Neural progenitor cell (in vitro differentiated cells): ENCODE data around the gene CDC14A. TPM values are rescaled to one million over a fixed set of nuclear protein-coding genes. Genes with fewer than 3 reads are reported as not detected.

Experiments
- DNase-seq: peaks from one replicate; pipeline ENCODE4 v3.0.0-alpha.2; 2016; ENCODE audit warnings: low spot score
- H2AFZ ChIP-seq: fragments of 200-600 bp; sonication (generic); replicated peaks from 2 replicates; pipeline ENCODE4 v1.6.1; 2016; ENCODE audit warnings: antibody characterized with exemption
- H3F3A ChIP-seq: fragments of 200-600 bp; sonication (generic); 2 replicates; pipeline ENCODE4 v1.6.1; 2016; ENCODE audit warnings: antibody characterized with exemption, low read depth
- H3K27ac ChIP-seq: fragments of 200-600 bp; sonication (generic); 2 replicates; pipeline ENCODE4 v1.5.1; 2016; ENCODE audit warnings: mild to moderate bottlenecking
- H3K27me3 ChIP-seq: fragments of 200-600 bp; sonication (generic); 2 replicates; pipeline ENCODE4 v1.6.1; 2016; ENCODE audit warnings: mild to moderate bottlenecking, moderate library complexity
- H3K36me3 ChIP-seq: fragments of 200-600 bp; sonication (generic); 2 replicates; pipeline ENCODE4 v1.5.1; 2016
- H3K4me1 ChIP-seq: fragments of 200-600 bp; sonication (generic); 2 replicates; pipeline ENCODE4 v1.6.1; 2016; ENCODE audit warnings: mixed run types
- H3K4me2 ChIP-seq: fragments of 200-600 bp; sonication (generic); 2 replicates; pipeline ENCODE4 v1.6.1; 2016
- H3K4me3 ChIP-seq: fragments of 200-600 bp; sonication (generic); 2 replicates; pipeline ENCODE4 v1.5.1; 2016
- H3K79me2 ChIP-seq: fragments of 200-600 bp; sonication (generic); 2 replicates; pipeline ENCODE4 v1.6.1; 2016; ENCODE audit warnings: low read depth
- H3K9ac ChIP-seq: fragments of 200-600 bp; sonication (generic); 2 replicates; pipeline ENCODE4 v1.6.1; 2016
- H3K9me3 ChIP-seq: fragments of 200-600 bp; sonication (generic); 2 replicates; pipeline ENCODE4 v1.5.1; 2016; ENCODE audit warnings: low read depth
- H4K20me1 ChIP-seq: fragments of 200-600 bp; sonication (generic); 2 replicates; pipeline ENCODE4 v1.6.1; 2016; ENCODE audit warnings: low read depth
- H3K27ac Mint-ChIP-seq: 3 replicates; pipeline ENCODE4 v1.8.0; 2021; ENCODE audit warnings: mixed read lengths
- H3K27me3 Mint-ChIP-seq: 2 replicates; pipeline ENCODE4 v1.8.0; 2022; ENCODE audit warnings: low read depth, mild to moderate bottlenecking, inconsistent platforms, moderate library complexity, mixed read lengths; ENCODE audit not compliant: insufficient read depth
- H3K36me3 Mint-ChIP-seq: 3 replicates; pipeline ENCODE4 v1.8.0; 2021; ENCODE audit warnings: mixed read lengths
- H3K4me1 Mint-ChIP-seq: 3 replicates; pipeline ENCODE4 v1.8.0; 2021; ENCODE audit warnings: mixed read lengths
- H3K4me3 Mint-ChIP-seq: 3 replicates; pipeline ENCODE4 v1.8.0; 2021; ENCODE audit warnings: mild to moderate bottlenecking, moderate library complexity, mixed read lengths
- H3K9me3 Mint-ChIP-seq: 3 replicates; pipeline ENCODE4 v1.8.0; 2020; ENCODE audit warnings: mixed read lengths
- EZH2 ChIP-seq: fragments of 200-600 bp; sonication (generic); IDR thresholded peaks from 2 replicates; pipeline ENCODE4 v1.6.1; 2017; ENCODE audit warnings: antibody characterized with exemption, mild to moderate bottlenecking, moderate library complexity
- EZH2phosphoT487 ChIP-seq: fragments of 200-600 bp; sonication (generic); IDR thresholded peaks from 2 replicates; pipeline ENCODE4 v1.6.1; 2017; ENCODE audit warnings: antibody characterized with exemption
- total RNA-seq: library from RNA; depleted of rRNA; stranded (reverse); fragments of >200 nt; gene quantifications from 2 replicates; pipeline ENCODE4 v1.2.3, GENCODE V29; 2015; ENCODE audit warnings: low replicate concordance
- TF ChIP-seq, protein P1 (sequence below): fragments of 200-600 bp; sonication (generic); IDR thresholded peaks from 2 replicates; pipeline ENCODE4 v1.5.1; 2017; ENCODE audit warnings: antibody characterized with exemption, mild to moderate bottlenecking

CDC14A gene
- total RNA-seq, 1 donor from 2014 or later, result 37.0 TPM

- no peak for TF ChIP-seq EZH2
- TF ChIP-seq EZH2phosphoT487, result no peak
- TF ChIP-seq, protein P1, sequence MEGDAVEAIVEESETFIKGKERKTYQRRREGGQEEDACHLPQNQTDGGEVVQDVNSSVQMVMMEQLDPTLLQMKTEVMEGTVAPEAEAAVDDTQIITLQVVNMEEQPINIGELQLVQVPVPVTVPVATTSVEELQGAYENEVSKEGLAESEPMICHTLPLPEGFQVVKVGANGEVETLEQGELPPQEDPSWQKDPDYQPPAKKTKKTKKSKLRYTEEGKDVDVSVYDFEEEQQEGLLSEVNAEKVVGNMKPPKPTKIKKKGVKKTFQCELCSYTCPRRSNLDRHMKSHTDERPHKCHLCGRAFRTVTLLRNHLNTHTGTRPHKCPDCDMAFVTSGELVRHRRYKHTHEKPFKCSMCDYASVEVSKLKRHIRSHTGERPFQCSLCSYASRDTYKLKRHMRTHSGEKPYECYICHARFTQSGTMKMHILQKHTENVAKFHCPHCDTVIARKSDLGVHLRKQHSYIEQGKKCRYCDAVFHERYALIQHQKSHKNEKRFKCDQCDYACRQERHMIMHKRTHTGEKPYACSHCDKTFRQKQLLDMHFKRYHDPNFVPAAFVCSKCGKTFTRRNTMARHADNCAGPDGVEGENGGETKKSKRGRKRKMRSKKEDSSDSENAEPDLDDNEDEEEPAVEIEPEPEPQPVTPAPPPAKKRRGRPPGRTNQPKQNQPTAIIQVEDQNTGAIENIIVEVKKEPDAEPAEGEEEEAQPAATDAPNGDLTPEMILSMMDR, result no peak
- H3K79me2 ChIP-seq, result peaks cover 29% of the 10 kb centered on the region
- peak overlapping the region; percentile 74 for H3K27ac ChIP-seq
- H3F3A ChIP-seq, result peaks cover 38% of the 10 kb centered on the region
- H2AFZ ChIP-seq, result no peak overlapping the region
- peaks cover 4% of the 10 kb centered on the region for H3K36me3 ChIP-seq
- no peak overlapping the region for H3K9ac ChIP-seq
- H3K4me1 Mint-ChIP-seq, result no peaks in the 10 kb centered on the region
- no peak overlapping the region for H3K27ac Mint-ChIP-seq
- no peaks in the 10 kb centered on the region for H3K9me3 Mint-ChIP-seq
- no peak overlapping the region for H3K4me3 Mint-ChIP-seq
- peaks cover 11% of the 10 kb centered on the region for H4K20me1 ChIP-seq
- H3K9me3 ChIP-seq, result no peaks in the 10 kb centered on the region
- no peak overlapping the region for H3K4me3 ChIP-seq
- DNase-seq, result peak; percentile 66
- H3K36me3 Mint-ChIP-seq, result peaks cover 10% of the 10 kb centered on the region
- no peaks in the 10 kb centered on the region for H3K27me3 ChIP-seq
- H3K4me2 ChIP-seq, result peak overlapping the region; percentile 54
- H3K4me1 ChIP-seq, result peaks cover 54% of the 10 kb centered on the region
- no peaks in the 10 kb centered on the region for H3K27me3 Mint-ChIP-seq
Measured at GRCh38 chr1:100422065-100422464, 69.8 kb downstream of the CDC14A start.

GRCh38 chr1:100423832-100424337, 71.6 kb downstream of the CDC14A start:
- H3K27me3 ChIP-seq, result no peaks in the 10 kb centered on the region
- H4K20me1 ChIP-seq, result peaks cover 11% of the 10 kb centered on the region
- TF ChIP-seq, protein P1, result peak; percentile 20
- no peak for TF ChIP-seq EZH2
- H3K27me3 Mint-ChIP-seq, result no peaks in the 10 kb centered on the region
- H3K4me2 ChIP-seq, result peak overlapping the region; percentile 54
- H3K4me3 ChIP-seq, result no peak overlapping the region
- H3K9ac ChIP-seq, result no peak overlapping the region
- no peaks in the 10 kb centered on the region for H3K4me1 Mint-ChIP-seq
- H3K79me2 ChIP-seq, result peaks cover 18% of the 10 kb centered on the region
- no peaks in the 10 kb centered on the region for H3K9me3 Mint-ChIP-seq
- peaks cover 6% of the 10 kb centered on the region for H3K36me3 Mint-ChIP-seq
- H3K27ac Mint-ChIP-seq, result peak overlapping the region; percentile 60
- peaks cover 58% of the 10 kb centered on the region for H3K4me1 ChIP-seq
- H3F3A ChIP-seq, result peaks cover 38% of the 10 kb centered on the region
- H3K4me3 Mint-ChIP-seq, result no peak overlapping the region
- peak overlapping the region; percentile 60 for H3K27ac ChIP-seq
- no peaks in the 10 kb centered on the region for H3K9me3 ChIP-seq
- no peak overlapping the region for H2AFZ ChIP-seq
- peaks cover 4% of the 10 kb centered on the region for H3K36me3 ChIP-seq
- DNase-seq, result peak; percentile 55

- peaks cover 4% of the 10 kb centered on the region for H3K36me3 ChIP-seq
- H3K27ac Mint-ChIP-seq, result no peak overlapping the region
- peaks cover 36% of the 10 kb centered on the region for H3K4me1 ChIP-seq
- peaks cover 32% of the 10 kb centered on the region for H3K79me2 ChIP-seq
- H3K27me3 ChIP-seq, result no peaks in the 10 kb centered on the region
- H3K9ac ChIP-seq, result no peak overlapping the region
- TF ChIP-seq EZH2phosphoT487, result no peak
- no peak overlapping the region for H2AFZ ChIP-seq
- H3K4me2 ChIP-seq, result no peak overlapping the region
- H3K9me3 Mint-ChIP-seq, result no peaks in the 10 kb centered on the region
- H3K36me3 Mint-ChIP-seq, result peaks cover 6% of the 10 kb centered on the region
- H3K9me3 ChIP-seq, result no peaks in the 10 kb centered on the region
- H3F3A ChIP-seq, result peaks cover 19% of the 10 kb centered on the region
- no peak overlapping the region for H3K4me3 Mint-ChIP-seq
- no peak overlapping the region for H3K27ac ChIP-seq
- H3K27me3 Mint-ChIP-seq, result no peaks in the 10 kb centered on the region
- H4K20me1 ChIP-seq, result peaks cover 9% of the 10 kb centered on the region
- no peak for DNase-seq
- no peaks in the 10 kb centered on the region for H3K4me1 Mint-ChIP-seq
- H3K4me3 ChIP-seq, result no peak overlapping the region
Measured at GRCh38 chr1:100428160-100428559, 75.9 kb downstream of the CDC14A start.

- no peak overlapping the region for H3K27ac Mint-ChIP-seq
- no peaks in the 10 kb centered on the region for H3K4me1 Mint-ChIP-seq
- H3K9me3 Mint-ChIP-seq, result no peaks in the 10 kb centered on the region
Measured at GRCh38 chr1:100430325-100430756, 78.0 kb downstream of the CDC14A start.

More at GRCh38 chr1:100430325-100430756, 78.0 kb downstream of the CDC14A start:
- TF ChIP-seq, protein P1, result no peak
- TF ChIP-seq EZH2, result no peak
- no peak for TF ChIP-seq EZH2phosphoT487
- no peak for DNase-seq
- Histone ChIP-seq H3K27ac (peak overlapping the region; percentile 30), H3K4me2 (no peak overlapping the region), H3K36me3 (peaks cover 4% of the 10 kb centered on the region), H3K9ac (no peak overlapping the region), H2AFZ (no peak overlapping the region), H3K9me3 (no peaks in the 10 kb centered on the region), H3F3A (peaks cover under 1% of the 10 kb centered on the region), H3K4me3 (no peak overlapping the region), H3K27me3 (no peaks in the 10 kb centered on the region), H3K4me1 (peaks cover 16% of the 10 kb centered on the region), H4K20me1 (no peaks in the 10 kb centered on the region), H3K79me2 (peaks cover 30% of the 10 kb centered on the region)
- H3K4me3 Mint-ChIP-seq, result no peak overlapping the region
- H3K36me3 Mint-ChIP-seq, result peaks cover 5% of the 10 kb centered on the region
- H3K27me3 Mint-ChIP-seq, result no peaks in the 10 kb centered on the region
